Panc1 (cell line): ENCODE results near the gene RHD.
"Not testable (repeated sequence)": the region's sequence is repeated elsewhere in the genome, so short reads cannot be mapped to it uniquely, and the experiment has no call there.

Source experiments
- CTCF ChIP-seq: fragments of 450-650 bp; IDR thresholded peaks from 2 replicates; pipeline ENCODE4 v1.5.1; 2017; ENCODE audit warnings: mild to moderate bottlenecking
- POLR2AphosphoS5 ChIP-seq: IDR thresholded peaks from 2 replicates; pipeline ENCODE4 v1.6.1; 2012; ENCODE audit warnings: mild to moderate bottlenecking, low read depth, low read length, moderate library complexity
- REST ChIP-seq, 2 experiments: IDR thresholded peaks; 2 replicates each; pipeline ENCODE4 v1.6.1; 2011 to 2012; ENCODE audit warnings: low read depth in 2 of 2, control low read depth in 1 of 2, low read length in 1 of 2, mild to moderate bottlenecking in 1 of 2, moderate library complexity in 1 of 2; ENCODE audit not compliant: insufficient read depth in 1 of 2
- SIN3A ChIP-seq: IDR thresholded peaks from 2 replicates; pipeline ENCODE4 v1.6.1; 2012; ENCODE audit warnings: low read depth, mild to moderate bottlenecking, low read length, moderate library complexity, borderline replicate concordance; ENCODE audit not compliant: insufficient read depth
- TCF7L2 ChIP-seq: IDR thresholded peaks from 2 replicates; pipeline ENCODE4 v1.6.1; 2011; ENCODE audit warnings: mild to moderate bottlenecking, low read depth, low read length, inconsistent platforms

GRCh38 chr1:25267288-25268142 lies 4.8 kb upstream of the RHD start:
- not testable (repeated sequence) for TF ChIP-seq CTCF; REST (IDR thresholded peaks at IDR 0.05; ENCODE audit: insufficient read depth in 1 of 2, low read depth in 2 of 2, low read length in 1 of 2); SIN3A; TCF7L2
- 0 out of 2 replicates have a peak, but pooled peaks have one; percentile 32 for TF ChIP-seq POLR2AphosphoS5
